Body of pancreas (tissue), 4 donors: ENCODE results near the gene ALDOC.

Experiments
- CTCF ChIP-seq, 7 experiments: fragments of 450-650 bp in 4 of 7; fragments of 200-600 bp in 3 of 7; sonication (generic) in 3 of 7; IDR thresholded peaks; one replicate each; pipeline ENCODE4 v1.5.1; 2016 to 2019; ENCODE audit warnings: antibody characterized with exemption in 7 of 7
- POLR2A ChIP-seq, 3 donors: fragments of 450-650 bp; IDR thresholded peaks; one replicate each; pipeline ENCODE4 v1.6.1; 2016; ENCODE audit warnings: antibody characterized with exemption in 3 of 3, mild to moderate bottlenecking in 2 of 3

GRCh38 chr17:28547623-28548416 lies 28.9 kb downstream of the ALDOC start:
- TF ChIP-seq CTCF (IDR thresholded peaks at IDR 0.05) (peak; percentile 80 to 93 (median 91)), POLR2A (IDR thresholded peaks at IDR 0.05) (no peak)
